Stimulated activated CD8-positive, alpha-beta memory T cell treated with anti-CD3 and anti-CD28 coated beads, Interleukin-2, amount 100 ng/mL, for 48 hours (primary cell): Measurements from ENCODE around the gene KCNMB1.
A peak's percentile ranks its signal among the peaks of the same experiment; 100 is the strongest.

Experiments used
- DNase-seq, 2 donors: peaks; one replicate each; pipeline ENCODE4 v3.0.0-alpha.2; 2020; ENCODE audit warnings: low read depth in 2 of 2

Gene KCNMB1

DNA sequence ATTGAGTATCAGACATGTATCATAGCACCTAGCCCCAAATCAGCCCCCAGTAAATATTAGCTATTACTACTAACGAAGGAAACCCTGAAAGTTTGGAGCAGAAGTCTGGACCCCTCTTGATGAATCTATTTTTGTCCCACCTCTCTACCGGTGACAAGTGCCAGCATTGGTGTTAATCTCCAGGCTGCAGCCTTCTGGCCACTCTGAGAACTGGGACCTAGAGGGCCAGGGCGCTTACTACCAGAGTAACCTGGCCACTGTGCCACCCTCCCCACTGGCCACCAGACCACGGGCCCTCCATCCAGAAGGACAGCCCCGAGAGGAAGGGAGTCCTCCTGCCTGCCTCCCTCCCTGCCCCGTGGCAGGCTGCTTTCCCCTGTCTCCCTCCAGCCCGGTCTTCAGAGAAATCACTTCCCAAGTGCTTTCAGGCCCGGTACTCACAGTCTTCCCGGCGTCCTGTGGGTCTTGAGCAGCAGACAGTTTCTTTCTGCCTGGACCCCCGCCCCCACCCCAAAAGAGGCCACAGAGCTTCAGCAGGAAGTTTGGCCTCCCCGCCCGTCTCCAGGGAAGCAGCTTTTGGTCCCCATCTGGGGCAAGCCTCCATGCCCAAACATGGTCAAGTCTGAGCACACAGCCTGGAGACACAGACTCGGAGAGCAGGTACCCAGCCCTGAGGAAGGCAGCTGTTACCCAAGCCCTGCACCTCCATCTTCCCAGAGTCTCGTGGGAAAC, at the start of gene KCNMB1:
KCNMB1 (minus strand) TSS at position 550 of the 732 bp plus-strand sequence. CDS start 3,920 bp downstream, outside the sequence.
- no peak for DNase-seq

- no peak for DNase-seq
Measured at GRCh38 chr5:170438581-170438980, 49.4 kb upstream of the KCNMB1 start.

DNA sequence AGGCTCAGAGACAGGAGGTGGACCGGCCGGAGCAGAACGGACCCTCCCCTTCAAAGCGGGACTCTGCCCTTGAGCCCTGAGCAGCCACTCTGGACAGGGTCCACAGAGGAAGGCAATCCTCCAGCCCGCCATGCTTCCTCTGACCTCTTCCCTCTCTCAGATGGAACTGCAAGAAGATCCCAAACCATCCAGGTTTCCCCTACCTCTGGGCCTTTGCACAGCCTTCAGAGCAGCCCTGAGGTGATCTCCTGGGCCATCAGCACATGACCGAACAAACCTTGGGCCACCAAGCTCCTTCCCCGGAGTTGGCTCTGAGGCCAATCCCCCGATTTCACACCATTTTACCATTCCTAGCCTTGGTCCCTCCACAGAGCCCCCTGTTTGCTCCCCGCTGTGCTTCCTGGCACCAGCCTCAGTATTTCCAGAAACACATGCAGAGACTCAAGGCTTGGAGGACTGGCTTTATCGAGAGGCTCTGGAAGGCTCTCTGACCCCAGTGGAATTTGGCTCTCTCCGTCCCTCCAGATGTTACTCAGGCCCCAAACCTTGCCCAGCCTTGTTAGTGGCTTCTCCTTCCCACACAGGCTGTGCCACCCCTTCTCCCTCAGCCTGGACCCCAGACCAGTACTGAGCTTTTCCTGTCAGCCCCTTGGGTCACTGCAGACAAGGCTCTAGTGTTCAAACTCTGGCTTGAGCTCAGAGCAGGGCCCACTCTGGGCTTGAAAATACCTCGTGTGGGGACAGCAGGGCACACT, 48.6 kb upstream of the KCNMB1 start:
- DNase-seq, result no peak

- no peak for DNase-seq
Measured at GRCh38 chr5:170436335-170436734, 47.2 kb upstream of the KCNMB1 start.

DNA sequence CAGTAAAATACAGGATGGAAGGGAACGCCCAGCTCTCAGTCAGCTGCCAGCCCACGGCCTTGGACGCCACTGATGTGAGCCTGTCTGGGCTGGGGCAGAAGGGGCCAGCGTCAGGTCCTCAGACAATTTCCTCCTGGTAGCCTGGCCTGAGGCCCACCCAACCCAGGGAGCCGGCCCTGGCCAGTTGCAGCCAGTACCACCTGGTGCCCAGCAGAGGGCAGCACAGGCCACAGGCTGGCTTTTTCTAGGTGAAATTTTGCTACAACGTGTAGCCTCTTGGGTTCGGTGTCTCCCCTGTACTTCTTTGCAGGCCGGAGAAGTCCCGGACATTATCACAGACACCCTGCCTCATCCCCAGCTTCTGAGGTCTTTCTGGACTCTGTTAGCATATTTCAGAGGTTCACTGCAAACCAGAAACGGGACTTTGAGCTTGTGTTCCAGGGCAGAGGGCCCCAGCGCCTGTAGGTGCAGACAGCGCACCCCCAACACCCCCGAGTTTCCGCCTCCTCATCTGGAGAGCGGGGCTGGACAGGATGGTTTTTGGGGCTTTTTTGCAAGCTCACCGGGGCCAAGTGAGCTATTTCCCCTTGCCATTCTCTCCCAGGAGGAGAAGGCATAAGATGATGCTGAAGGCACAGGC, 45.9 kb upstream of the KCNMB1 start:
- peak; percentile 25 to 55 for DNase-seq

- DNase-seq, result no peak
Measured at GRCh38 chr5:170432669-170433068, 43.5 kb upstream of the KCNMB1 start.

DNA sequence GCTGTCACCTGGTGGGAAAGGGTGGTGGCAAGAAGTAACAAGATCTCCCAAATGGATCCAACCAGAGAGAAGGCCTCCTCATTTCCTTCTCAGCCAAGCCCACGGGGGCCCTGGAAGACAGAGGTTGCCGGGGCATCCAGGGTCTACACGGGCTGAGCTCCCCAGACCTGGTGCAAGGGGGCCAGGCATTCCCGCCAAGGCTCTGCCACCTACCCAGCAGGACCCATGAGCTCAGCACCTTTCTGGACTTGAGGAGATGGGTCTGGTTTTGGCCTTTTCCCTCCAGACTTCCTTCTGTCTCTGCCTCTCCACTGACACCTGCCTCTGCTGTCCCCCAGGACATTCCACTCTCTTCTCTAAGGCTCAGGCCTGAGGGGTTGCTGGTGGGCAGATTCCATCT, 42.4 kb upstream of the KCNMB1 start:
- no peak for DNase-seq

DNA sequence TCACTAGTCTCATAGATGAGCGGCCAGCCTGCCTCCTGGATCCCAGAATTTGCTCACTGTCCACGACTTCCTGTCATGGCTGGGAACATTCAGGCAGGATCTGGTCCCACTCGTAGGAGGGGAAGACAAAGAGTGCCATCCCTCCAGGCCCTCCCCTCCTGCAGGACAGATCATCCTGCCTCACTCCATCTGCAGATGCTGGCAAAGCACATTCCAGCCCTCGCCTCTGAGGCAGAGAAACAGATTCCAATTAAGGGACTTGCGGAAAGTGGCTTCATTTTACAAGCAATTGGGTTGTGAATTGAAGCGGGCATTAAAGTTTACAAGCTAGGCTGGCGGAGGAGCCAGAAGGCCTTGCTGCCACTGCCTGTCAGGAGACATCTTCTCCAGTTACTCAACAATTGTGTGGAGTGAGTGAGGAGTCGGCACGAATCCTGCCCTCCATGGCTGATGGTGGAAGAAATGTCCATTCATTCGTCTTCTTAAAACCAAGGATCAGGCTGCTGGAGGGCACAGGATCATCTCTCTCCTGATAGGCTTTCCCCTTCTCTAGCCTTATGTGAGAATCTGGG, 41.8 kb upstream of the KCNMB1 start:
- DNase-seq, result no peak

- DNase-seq, result no peak
Measured at GRCh38 chr5:170430256-170430655, 41.1 kb upstream of the KCNMB1 start.

GRCh38 chr5:170429014-170429413, 39.8 kb upstream of the KCNMB1 start:
- no peak for DNase-seq

GRCh38 chr5:170427672-170428236, 38.6 kb upstream of the KCNMB1 start:
- no peak for DNase-seq

- DNase-seq, result no peak
Measured at GRCh38 chr5:170426786-170427185, 37.6 kb upstream of the KCNMB1 start.

DNA sequence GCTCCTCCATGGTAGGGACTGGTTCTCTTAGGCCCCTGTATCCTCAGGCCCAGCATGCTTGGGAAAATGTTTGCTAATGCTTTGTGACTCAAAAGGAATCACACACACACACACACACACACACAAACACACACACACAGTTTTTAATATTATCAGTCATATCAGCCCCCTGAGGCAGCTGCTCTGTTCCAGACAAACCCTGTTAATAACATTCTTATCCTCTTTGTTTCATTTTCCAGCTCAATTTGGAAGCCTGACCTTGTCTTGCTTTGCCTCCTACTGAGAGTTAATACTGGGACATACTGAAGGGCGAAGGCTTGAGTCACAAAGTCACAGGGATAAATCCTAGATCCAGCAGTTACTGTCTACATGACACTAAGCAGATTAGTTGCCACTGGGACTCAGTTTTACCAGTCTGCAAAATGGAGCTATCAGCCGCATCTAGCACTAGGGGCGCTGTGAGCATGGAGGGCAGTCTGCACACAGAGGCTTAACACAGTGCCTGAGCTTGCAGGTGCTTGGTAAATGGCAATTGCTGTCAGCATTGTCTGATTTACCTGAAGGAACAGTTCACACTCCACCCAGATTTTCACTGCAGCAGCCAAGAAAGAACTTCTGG, 37.1 kb upstream of the KCNMB1 start:
- no peak for DNase-seq

- no peak for DNase-seq
Measured at GRCh38 chr5:170425731-170426130, 36.6 kb upstream of the KCNMB1 start.

GRCh38 chr5:170424629-170425028, 35.5 kb upstream of the KCNMB1 start:
- no peak for DNase-seq

GRCh38 chr5:170423692-170424091, 34.5 kb upstream of the KCNMB1 start:
- DNase-seq, result no peak

- no peak for DNase-seq
Measured at GRCh38 chr5:170421826-170422225, 32.7 kb upstream of the KCNMB1 start.

DNA sequence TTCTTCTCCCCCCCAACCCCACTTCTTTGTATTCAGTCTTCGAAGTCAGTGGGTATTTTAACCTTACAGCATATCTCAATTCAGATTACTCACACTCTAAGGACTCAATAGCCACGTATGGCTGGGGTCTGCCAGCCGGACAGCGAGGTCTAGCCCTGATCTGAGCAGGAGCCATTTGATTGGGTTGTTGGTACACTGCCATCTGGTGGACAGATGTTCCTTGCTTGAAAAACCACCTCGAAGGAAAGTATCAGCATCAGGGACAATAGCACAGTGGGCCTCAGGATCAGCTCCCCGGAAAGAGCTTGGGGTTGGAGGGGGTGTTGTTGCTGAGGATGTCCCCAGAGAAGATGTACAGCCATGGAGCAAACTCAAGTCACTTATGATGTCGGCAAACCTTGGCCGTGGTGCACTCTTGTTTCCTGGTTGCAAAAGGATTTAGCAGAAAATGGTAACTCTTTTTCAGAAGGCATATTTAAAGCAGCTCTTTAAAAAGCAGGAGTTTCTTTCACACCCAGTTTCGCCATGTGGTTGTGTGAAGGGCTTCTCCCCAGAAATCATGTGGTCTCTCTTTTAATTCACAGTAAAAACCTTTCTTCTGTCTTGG, 31.7 kb upstream of the KCNMB1 start:
- peak in 1 of 2 donors; percentile 14 for DNase-seq

DNA sequence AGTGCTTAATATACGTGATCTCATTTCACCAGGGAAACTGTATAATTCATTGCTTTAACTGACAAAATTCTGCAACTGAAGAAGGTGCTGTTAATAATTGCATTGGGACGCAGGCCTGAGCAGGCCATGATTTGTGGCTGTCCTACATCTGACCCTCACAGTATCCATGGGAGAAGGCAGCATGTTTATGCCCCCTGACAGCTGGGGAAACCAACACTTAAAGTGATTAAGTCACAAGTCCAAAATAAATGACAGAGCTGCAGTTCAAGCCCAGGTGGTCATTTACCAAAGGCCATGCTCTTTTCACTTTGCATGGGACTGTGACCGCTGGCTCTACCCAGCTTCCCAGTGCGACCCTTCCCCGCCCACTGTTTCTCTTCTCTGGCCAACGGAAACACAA, 30.5 kb upstream of the KCNMB1 start:
- DNase-seq, result no peak

GRCh38 chr5:170418736-170419135, 29.6 kb upstream of the KCNMB1 start:
- DNase-seq, result no peak

DNA sequence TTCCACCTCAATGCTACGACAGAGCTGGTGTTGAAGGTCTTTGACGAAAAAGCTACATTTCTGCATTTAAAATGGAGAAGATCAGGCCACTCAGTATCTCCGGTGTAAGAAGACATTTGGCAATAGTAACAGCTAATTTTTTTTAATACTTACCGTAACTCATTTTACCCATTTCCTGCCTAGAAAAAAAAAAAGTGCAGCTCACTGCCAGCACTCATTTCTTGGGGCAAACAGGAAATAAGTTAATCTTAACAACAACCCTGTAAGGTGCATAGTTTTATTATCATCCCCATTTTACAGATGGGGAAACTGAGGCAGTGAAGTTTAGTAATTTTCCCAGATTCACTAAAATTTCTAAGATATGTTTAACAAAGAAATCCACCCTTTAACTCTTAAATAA, 27.4 kb upstream of the KCNMB1 start:
- no peak for DNase-seq
